Measurements from ENCODE around the gene GPANK1. TPM values are rescaled to one million over a fixed set of nuclear protein-coding genes. Genes with fewer than 3 reads are reported as not detected.

Gene GPANK1
- total RNA-seq, 1 experiment from 2014 or later = 26.8 TPM

DNA sequence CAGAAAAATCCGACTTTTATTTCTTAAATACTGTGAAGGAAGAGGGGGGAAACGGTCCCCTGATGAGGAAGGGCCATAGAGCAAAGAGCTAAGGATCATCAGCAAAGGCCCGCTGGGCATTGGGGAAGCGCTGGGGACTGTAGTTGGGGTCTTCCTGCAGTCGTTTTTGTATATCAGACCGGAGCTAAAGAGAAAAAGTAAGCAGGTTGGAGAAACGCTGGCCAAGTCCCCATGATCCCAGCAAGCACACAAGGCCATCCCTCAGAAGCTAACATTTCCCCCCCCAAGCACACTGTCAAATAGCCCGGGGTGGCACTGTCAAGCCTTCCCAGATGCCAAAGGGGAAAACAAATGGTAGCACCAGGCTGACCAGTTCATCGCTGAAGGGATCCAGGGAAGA is 25.8 kb downstream of the GPANK1 start:
- H3K4me3 Mint-ChIP-seq = no peak overlapping the region
- no peak overlapping the region for H3K27ac ChIP-seq (ENCODE audit: insufficient read length, low read depth, low read length)
- H4K8ac ChIP-seq (replicated peaks; ENCODE audit: insufficient read length, low read depth, low read length) = no peak overlapping the region
- no peak overlapping the region for H2BK120ac ChIP-seq (ENCODE audit: low read depth, low read length, poor library complexity, severe bottlenecking)
- H3K36me3 Mint-ChIP-seq (ENCODE audit: insufficient read depth in 1 of 3, low read depth in 3 of 3) = peaks cover 46 to 89% (median 82%) of the 10 kb centered on the region in 3 experiments
- H4K5ac ChIP-seq (ENCODE audit: insufficient read length, low read depth, low read length) = no peak overlapping the region
- H2BK20ac ChIP-seq (ENCODE audit: low read depth, low read length, poor library complexity, severe bottlenecking) = no peak overlapping the region
- H3T11ph ChIP-seq (ENCODE audit: low read length) = no peak overlapping the region
- no peaks in the 10 kb centered on the region for H3K27me3 Mint-ChIP-seq (ENCODE audit: low read depth)
- H3K27ac Mint-ChIP-seq = peak overlapping the region in 2 of 3 experiments; percentile 25 to 91; a peak in 2 of 7 replicates
- H3K9me3 ChIP-seq (ENCODE audit: control insufficient read depth, low read depth, low read length) = no peaks in the 10 kb centered on the region
- H3K4me1 ChIP-seq (ENCODE audit: insufficient read depth, low read length) = no peaks in the 10 kb centered on the region
- H2BK5ac ChIP-seq (ENCODE audit: insufficient read length, low read length) = no peak overlapping the region
- no peak overlapping the region for H3K23ac ChIP-seq (ENCODE audit: insufficient read length, low read depth, low read length)
- no peak overlapping the region for H3K4me2 ChIP-seq (ENCODE audit: insufficient read depth, insufficient read length, low read length)
- no peaks in the 10 kb centered on the region for H3K27me3 ChIP-seq (ENCODE audit: insufficient read depth, low read length)
- no peak overlapping the region for H2BK15ac ChIP-seq (ENCODE audit: low read depth, low read length)
- WGBS (ENCODE audit: extremely low coverage, insufficient read length, low lambda C conversion rate) = no CpG with 5 or more reads among the region's 9 CpGs
- no peaks in the 10 kb centered on the region for H3K4me1 Mint-ChIP-seq
- no peak overlapping the region for H3K4ac ChIP-seq (ENCODE audit: low read depth, low read length)
- TF ChIP-seq, protein P1, sequence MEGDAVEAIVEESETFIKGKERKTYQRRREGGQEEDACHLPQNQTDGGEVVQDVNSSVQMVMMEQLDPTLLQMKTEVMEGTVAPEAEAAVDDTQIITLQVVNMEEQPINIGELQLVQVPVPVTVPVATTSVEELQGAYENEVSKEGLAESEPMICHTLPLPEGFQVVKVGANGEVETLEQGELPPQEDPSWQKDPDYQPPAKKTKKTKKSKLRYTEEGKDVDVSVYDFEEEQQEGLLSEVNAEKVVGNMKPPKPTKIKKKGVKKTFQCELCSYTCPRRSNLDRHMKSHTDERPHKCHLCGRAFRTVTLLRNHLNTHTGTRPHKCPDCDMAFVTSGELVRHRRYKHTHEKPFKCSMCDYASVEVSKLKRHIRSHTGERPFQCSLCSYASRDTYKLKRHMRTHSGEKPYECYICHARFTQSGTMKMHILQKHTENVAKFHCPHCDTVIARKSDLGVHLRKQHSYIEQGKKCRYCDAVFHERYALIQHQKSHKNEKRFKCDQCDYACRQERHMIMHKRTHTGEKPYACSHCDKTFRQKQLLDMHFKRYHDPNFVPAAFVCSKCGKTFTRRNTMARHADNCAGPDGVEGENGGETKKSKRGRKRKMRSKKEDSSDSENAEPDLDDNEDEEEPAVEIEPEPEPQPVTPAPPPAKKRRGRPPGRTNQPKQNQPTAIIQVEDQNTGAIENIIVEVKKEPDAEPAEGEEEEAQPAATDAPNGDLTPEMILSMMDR (conservative IDR thresholded peaks at IDR 0.05) = no peak
- no peaks in the 10 kb centered on the region for H3K79me1 ChIP-seq (ENCODE audit: insufficient read depth, low read depth, low read length, poor library complexity, severe bottlenecking)
- H3K18ac ChIP-seq (ENCODE audit: insufficient read length, low read depth, low read length) = no peak overlapping the region
- H3K9ac ChIP-seq (ENCODE audit: extremely low read depth, insufficient read length, low read length) = no peak overlapping the region
- H2AFZ ChIP-seq (ENCODE audit: low read length) = no peak overlapping the region
- no peak overlapping the region for H2AK5ac ChIP-seq (ENCODE audit: insufficient read length, low read length)
- no peak overlapping the region for H4K91ac ChIP-seq (ENCODE audit: insufficient read length, low read depth, low read length)
- no peak overlapping the region for H2BK12ac ChIP-seq (ENCODE audit: insufficient read length, low read depth, low read length)
- peaks cover 2% of the 10 kb centered on the region for H4K20me1 ChIP-seq (ENCODE audit: control insufficient read depth, insufficient read depth, insufficient read length)
- H3K9me3 Mint-ChIP-seq = no peaks in the 10 kb centered on the region
- H3K79me2 ChIP-seq (ENCODE audit: insufficient read depth, low read length) = no peaks in the 10 kb centered on the region
- no peaks in the 10 kb centered on the region for H3K23me2 ChIP-seq (ENCODE audit: insufficient read length, low read depth, low read length, poor library complexity, severe bottlenecking)
- DNase-seq = no peak
- H3K14ac ChIP-seq (ENCODE audit: insufficient read depth, low read length) = no peak overlapping the region
- H3K56ac ChIP-seq (ENCODE audit: insufficient read length, low read depth, low read length) = no peak overlapping the region
